Muscle of back (tissue), 11 donors: ENCODE measurements around the gene TRIM9. TPM values are rescaled to one million over a fixed set of nuclear protein-coding genes. Genes with fewer than 3 reads are reported as not detected.

Source experiments
- DNase-seq, 3 donors: peaks; one replicate each; pipeline versions ENCODE4 v3.0.0 to v3.0.0-alpha.2; 2013
- polyA plus RNA-seq, 10 donors: library from polyadenylated mRNA; unstranded; fragments of 120-200 nt; gene quantifications; one replicate each; pipeline ENCODE4 v1.2.1, GENCODE V29; 2013; ENCODE audit not compliant: insufficient read length in 10 of 10

The TRIM9 gene
- polyA plus RNA-seq, 10 donors, result 0.65 to 6.7 (median 2.5) TPM

DNA sequence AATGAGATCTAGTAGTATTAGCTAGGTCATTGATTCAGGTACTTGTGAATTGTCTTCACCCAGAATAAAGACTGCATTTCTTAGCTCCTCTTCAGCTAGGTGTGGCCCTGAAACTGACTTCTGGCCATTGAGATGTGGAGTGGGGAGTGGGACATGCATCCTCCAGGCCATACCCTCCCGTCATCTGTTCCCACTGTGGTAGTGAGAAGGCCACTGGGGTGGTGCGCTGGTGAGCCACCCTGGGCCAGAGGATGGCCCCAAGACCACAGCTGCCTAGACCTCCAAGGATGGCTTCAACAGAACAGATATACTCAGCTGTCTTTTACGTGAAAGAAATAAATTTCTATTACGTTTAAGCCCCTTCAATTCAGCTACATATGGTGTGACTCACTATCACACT, 36.5 kb downstream of the TRIM9 start:
- no peak for DNase-seq

- no peak for DNase-seq
These were observed 38.5 kb downstream of the TRIM9 start for GRCh38 chr14:51056421-51056820.

- DNase-seq, result no peak
These were observed 41.7 kb downstream of the TRIM9 start for GRCh38 chr14:51053157-51053556.

DNA sequence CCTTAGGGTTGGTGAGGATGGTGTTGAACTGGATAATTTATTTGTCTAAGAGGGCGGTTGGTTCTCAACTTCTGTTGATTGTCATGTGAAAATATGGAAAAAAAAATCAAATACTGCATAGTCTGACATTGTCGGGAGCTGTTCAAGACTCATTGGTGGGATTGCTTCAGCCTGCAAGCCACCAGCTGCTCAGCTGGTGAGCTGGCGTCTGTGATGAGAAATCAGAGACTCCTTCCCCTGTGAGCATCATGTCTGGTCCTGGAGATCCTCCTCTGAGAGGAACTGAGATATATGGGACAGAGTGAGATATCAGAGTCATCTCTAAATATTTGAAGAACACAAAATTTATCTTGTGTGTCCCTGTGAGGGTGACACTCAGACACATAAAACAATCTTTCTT, 49.9 kb downstream of the TRIM9 start:
- DNase-seq, result no peak

DNA sequence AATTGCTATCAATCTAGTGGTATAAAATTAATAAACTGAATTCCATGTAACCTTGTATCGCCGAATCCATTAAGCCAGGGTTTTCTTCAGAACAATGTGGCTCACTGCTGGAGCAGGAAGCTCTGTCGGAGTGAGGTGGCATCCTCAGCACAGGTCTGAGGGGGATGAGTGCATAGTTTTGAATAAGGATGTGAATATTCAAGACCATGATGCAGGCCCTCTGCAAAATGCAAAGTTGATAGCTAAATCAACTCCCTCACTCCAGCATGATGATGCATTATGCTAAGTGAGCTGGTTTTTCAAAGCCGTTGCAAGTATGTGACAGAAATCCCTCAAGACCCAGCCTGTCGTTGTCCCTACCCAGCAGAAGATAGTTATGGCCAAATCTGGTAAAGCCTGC, 53.0 kb downstream of the TRIM9 start:
- no peak for DNase-seq

DNA sequence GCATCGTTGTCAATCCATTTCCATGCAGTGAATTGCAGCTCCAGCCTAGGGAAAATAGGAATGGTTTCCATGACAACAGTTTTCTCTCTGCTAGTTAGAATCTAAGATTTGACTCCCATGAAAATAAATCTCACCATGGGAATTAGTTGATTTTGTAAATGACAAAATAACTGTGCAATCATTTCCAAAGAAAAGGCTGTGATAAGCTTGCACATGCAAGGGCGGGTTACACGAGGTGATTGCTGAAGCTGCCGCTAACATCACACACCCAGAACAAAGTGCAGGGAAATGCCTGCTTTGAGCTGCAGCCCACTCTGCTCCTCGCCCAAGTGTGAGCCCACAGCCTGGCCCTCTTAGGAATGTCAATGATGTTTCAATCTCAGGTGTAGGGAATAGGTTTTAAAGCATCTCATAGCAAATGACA, 53.8 kb downstream of the TRIM9 start:
- DNase-seq, result no peak

DNA sequence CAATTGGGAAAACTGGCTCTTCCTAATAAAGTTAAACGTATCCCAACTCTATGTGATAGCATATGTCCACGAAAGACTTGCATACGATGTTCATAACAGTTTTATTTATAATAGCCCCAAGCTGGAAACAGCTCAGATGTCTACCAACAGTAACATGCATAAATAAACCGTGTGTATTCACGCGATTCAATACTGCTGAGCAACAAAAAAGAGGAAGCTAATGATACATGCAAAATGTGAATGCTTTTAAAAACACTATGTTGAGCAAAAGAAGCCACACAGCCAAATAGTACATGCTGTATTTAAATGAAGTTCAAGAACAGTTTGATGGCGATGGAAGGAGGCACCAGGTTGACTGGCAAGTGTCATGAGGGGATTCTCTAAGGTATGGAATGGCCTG, 55.7 kb downstream of the TRIM9 start:
- no peak for DNase-seq

- DNase-seq, result no peak
These were observed 59.2 kb downstream of the TRIM9 start for GRCh38 chr14:51035611-51036192.

- DNase-seq, result no peak
These were observed 65.8 kb downstream of the TRIM9 start for GRCh38 chr14:51028851-51029754.

GRCh38 chr14:51028361-51028760, 66.5 kb downstream of the TRIM9 start:
- no peak for DNase-seq

GRCh38 chr14:51024377-51024776, 70.5 kb downstream of the TRIM9 start:
- no peak for DNase-seq

GRCh38 chr14:51023964-51024363, 70.9 kb downstream of the TRIM9 start:
- peak in 1 of 3 donors; percentile 12 for DNase-seq

DNA sequence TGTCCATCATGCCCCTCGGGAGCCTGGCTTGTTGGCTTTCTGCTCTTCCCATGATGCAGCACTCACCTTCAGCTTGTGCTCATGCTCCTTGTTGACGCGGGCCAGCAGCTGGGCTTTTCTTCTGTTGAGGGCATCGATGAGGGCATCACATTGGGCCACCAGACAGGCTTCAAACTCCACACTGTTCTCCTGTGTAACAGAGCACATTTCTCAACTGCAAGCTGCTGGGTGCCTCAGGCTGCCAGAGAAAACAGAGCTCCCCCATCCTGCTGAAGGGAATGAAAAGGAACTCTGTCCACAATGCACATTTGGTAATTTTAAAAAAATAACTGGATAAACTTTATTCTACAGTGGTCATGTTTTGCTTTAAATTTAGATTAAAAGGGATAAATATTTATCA, 72.1 kb downstream of the TRIM9 start:
- DNase-seq, result no peak

DNA sequence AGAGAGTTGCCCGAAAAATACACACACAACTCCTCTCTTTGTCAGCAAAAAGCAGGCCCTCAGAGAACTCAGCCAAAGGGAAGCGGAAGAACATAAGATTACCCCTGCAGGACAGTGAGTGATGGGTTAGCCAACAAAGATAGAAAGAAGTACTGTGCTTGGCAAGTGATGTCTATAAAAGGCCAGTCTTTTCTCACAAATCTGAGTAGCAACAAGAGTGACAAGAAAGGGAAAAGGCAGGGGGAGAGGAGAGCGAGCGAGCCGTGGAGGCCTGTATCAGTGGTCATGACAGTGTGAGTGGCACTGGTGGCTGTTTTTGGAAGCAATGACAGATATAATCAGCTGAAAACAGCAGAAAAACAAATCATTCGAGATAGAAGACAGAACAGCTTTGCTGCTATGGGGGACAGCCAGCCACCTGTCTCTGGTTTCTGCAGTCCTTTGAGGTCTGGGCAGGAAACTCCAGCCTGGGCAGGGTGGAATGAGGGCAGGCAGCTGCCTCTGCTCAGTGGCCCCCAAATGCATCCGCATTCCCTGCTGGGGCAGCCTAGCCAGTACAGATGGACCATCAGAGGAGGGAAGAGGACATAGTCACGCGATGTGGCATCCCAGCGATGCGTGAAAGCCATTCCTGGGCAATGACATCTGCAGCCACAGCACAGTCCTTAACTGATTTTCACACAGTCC, 74.7 kb downstream of the TRIM9 start:
- peak; percentile 36 to 59 (median 40) for DNase-seq

GRCh38 chr14:51019089-51019488, 75.8 kb downstream of the TRIM9 start:
- peak in 1 of 3 donors; percentile 19 for DNase-seq

DNA sequence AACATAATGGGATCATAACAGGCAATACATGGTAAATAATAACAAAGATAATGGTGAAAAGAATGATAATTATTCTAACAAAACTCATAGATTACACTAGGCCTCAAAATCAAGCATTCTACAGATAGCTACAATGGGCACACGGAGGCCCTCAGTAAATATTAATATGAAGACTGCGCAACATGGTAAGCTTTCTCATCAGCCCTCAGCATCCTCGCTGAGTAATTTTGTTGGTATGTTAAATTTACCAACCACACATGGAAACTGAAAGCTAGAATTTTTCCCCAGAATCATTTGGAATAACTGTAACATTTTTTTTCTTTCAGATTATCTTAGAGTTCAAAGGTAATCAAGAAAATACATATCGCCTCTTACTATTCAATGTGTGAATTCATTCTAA, 76.4 kb downstream of the TRIM9 start:
- DNase-seq, result no peak

DNA sequence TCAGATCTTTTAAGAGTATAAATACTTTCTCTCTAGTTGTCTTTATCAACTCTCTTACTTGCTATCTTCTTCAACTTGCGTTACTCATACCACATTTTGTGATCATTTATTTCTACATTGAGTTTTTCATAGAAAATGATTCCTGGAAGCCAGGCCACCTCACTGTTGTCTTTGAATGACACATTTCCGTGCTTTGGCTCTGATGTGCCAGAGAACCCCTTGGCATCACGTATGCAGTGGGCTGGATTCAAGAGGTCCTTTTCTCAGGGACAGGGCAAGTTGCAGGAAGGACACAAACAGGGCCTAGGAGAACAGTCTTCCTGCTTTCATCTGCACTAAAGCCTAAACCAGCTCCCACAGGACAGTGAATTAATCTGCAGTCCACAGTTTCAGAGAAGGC, 80.3 kb downstream of the TRIM9 start:
- peak in 1 of 3 donors; percentile 8 for DNase-seq

- DNase-seq, result peak; percentile 60 to 89 (median 72)
These were observed 80.8 kb downstream of the TRIM9 start for GRCh38 chr14:51014086-51014485.

DNA sequence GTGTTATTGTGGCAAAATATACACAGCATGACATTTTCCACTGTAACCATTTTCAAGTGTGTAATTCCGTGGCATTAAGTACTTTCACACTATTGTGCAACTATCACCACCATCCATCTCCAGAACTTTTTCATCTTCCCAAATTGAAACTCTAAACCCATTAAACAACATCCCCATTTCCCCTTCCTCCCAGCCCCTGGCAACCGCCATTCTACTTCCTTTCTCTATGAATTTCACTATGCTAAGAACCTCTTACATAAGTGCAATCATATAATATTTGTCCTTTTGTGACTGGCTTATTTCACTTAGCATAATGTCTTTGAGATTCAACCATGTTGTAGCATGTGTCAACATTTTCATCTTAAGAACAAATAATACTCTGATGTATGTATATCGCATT, 82.8 kb downstream of the TRIM9 start:
- DNase-seq, result no peak

GRCh38 chr14:51008446-51008845, 86.5 kb downstream of the TRIM9 start:
- DNase-seq, result peak in 2 of 3 donors; percentile 34 to 57

GRCh38 chr14:51006781-51007211, 88.1 kb downstream of the TRIM9 start:
- peak; percentile 26 to 66 (median 48) for DNase-seq

- no peak for DNase-seq
These were observed 88.6 kb downstream of the TRIM9 start for GRCh38 chr14:51006324-51006723.
